Measurements from ENCODE around the gene FAM43B. TPM values are rescaled to one million over a fixed set of nuclear protein-coding genes. Genes with fewer than 3 reads are reported as not detected.

Gene FAM43B
- total and polyA plus RNA-seq, 2 donors from 2014 or later: 1.7 to 2.5 TPM

DNA sequence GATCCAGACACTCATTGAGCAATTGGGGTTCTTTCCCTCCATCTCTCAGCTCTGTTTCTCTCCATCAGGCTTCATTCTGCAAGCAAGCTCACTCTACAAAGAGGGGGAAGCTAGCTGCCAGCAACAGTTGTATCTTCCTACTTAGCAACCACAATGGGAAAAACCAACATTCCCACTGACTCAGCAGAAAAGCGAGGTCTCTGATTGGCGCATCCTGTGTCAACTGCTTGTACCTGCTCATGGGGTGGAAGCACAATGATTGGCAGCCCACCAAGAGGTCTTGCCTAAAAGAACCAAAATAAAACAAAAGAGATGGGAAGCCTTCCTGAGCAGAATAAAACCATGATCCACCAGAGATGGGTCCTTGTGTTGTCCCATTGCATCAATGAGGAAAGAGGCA, 32.5 kb downstream of the FAM43B start:
- peaks cover 0 to 8% (median 4%) of the 10 kb centered on the region in 3 donors for H3K4me1 ChIP-seq (ENCODE audit: control insufficient read depth in 2 of 3, insufficient read depth in 2 of 3, low read depth in 1 of 3, low read length in 3 of 3)
- no peaks in the 10 kb centered on the region for H3K9me3 ChIP-seq (ENCODE audit: control insufficient read depth in 2 of 3, insufficient read depth in 1 of 3, low read length in 3 of 3)
- DNase-seq: no peak
- no peak overlapping the region for H3K4me3 ChIP-seq (ENCODE audit: low read length in 3 of 3)
- H3K27ac ChIP-seq (ENCODE audit: low read depth in 2 of 2, low read length in 2 of 2): no peak overlapping the region
- H3K36me3 ChIP-seq (ENCODE audit: control insufficient read depth in 2 of 3, insufficient read depth in 3 of 3, low read length in 3 of 3): no peaks in the 10 kb centered on the region
- FAIRE-seq: no peak
- TF ChIP-seq, protein P1, sequence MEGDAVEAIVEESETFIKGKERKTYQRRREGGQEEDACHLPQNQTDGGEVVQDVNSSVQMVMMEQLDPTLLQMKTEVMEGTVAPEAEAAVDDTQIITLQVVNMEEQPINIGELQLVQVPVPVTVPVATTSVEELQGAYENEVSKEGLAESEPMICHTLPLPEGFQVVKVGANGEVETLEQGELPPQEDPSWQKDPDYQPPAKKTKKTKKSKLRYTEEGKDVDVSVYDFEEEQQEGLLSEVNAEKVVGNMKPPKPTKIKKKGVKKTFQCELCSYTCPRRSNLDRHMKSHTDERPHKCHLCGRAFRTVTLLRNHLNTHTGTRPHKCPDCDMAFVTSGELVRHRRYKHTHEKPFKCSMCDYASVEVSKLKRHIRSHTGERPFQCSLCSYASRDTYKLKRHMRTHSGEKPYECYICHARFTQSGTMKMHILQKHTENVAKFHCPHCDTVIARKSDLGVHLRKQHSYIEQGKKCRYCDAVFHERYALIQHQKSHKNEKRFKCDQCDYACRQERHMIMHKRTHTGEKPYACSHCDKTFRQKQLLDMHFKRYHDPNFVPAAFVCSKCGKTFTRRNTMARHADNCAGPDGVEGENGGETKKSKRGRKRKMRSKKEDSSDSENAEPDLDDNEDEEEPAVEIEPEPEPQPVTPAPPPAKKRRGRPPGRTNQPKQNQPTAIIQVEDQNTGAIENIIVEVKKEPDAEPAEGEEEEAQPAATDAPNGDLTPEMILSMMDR (IDR thresholded peaks at IDR 0.05; ENCODE audit: borderline replicate concordance, extremely low read depth, insufficient read depth): no peak
- H3K9ac ChIP-seq (ENCODE audit: low read length in 3 of 3): no peak overlapping the region
- no peaks in the 10 kb centered on the region for H3K27me3 ChIP-seq (ENCODE audit: control insufficient read depth, insufficient read depth, low read length)
- intact Hi-C loops (cut with DNase I): no loop called here

DNA sequence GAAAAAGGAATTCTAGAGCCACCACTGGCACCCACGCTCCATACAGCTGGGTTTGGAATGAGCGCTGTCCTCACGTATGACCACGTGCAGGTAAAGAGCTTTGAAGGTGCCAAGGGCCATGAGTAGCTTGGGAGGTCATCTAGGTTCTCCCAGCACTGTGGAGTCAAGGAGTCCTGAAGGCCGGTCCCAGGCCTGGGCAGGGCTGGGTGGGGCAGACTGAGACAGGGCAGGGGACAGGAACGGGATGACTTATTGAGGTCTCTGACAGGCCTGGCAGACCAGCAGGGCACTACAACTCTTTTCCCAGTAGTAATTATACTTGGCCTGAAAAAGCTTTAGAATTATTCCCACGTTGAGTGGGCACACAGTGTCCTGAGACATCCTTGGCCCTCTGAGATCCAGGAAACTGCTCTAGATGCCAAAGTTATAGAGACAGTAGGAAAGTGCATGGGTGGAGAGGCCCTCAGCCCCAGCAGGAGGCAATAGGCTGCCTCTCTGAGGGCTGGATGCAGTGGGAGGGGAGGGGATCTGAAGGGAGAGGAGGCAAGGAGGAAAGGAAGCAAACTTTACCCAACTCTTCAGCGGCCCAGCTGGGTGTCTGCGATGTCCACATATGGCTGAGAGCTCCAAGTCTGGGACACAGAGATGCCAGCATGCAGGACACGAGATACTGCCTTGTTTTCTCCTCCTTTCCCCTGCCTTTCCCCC, 34.7 kb downstream of the FAM43B start:
- TF ChIP-seq, protein P1 (IDR thresholded peaks at IDR 0.05; ENCODE audit: borderline replicate concordance, extremely low read depth, insufficient read depth): no peak
- DNase-seq: no peak
- Histone ChIP-seq H3K4me3 (ENCODE audit: low read length in 3 of 3) (no peak overlapping the region), H3K9ac (ENCODE audit: low read length in 3 of 3) (no peak overlapping the region), H3K9me3 (ENCODE audit: control insufficient read depth in 2 of 3, insufficient read depth in 1 of 3, low read length in 3 of 3) (no peaks in the 10 kb centered on the region), H3K36me3 (ENCODE audit: control insufficient read depth in 2 of 3, insufficient read depth in 3 of 3, low read length in 3 of 3) (no peaks in the 10 kb centered on the region), H3K27ac (ENCODE audit: low read depth in 2 of 2, low read length in 2 of 2) (peak overlapping the region in 1 of 2 donors; percentile 1), H3K4me1 (ENCODE audit: control insufficient read depth in 2 of 3, insufficient read depth in 2 of 3, low read depth in 1 of 3, low read length in 3 of 3) (peaks cover 0 to 15% (median 4%) of the 10 kb centered on the region in 3 donors), H3K27me3 (ENCODE audit: control insufficient read depth, insufficient read depth, low read length) (no peaks in the 10 kb centered on the region)
- no peak for FAIRE-seq
- intact Hi-C loops (cut with DNase I): no loop called here

DNA sequence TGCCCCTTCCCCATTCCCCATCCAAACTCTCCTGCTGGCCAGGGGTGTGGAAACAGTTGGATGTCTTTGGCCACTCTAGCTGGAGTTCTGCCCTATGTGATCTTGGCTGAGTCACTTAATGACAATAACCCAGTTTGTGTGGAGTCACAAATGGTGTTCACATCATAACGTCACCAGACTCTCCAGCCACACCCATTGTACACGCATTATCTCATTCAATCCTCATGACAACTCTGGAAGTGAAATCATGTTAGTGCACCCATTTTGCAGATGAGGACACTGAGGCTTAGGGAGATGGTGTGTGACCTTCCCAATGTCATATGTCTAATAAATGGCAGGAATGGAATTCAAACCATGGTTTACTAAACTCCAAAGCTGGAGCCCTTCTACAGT, 35.3 kb downstream of the FAM43B start:
- H3K4me1 ChIP-seq (ENCODE audit: control insufficient read depth in 2 of 3, insufficient read depth in 2 of 3, low read depth in 1 of 3, low read length in 3 of 3): peaks cover 0 to 18% (median 4%) of the 10 kb centered on the region in 3 donors
- intact Hi-C loops (cut with DNase I): no loop called here
- no peak overlapping the region for H3K9ac ChIP-seq (ENCODE audit: low read length in 3 of 3)
- H3K4me3 ChIP-seq (ENCODE audit: low read length in 3 of 3): no peak overlapping the region
- H3K9me3 ChIP-seq (ENCODE audit: control insufficient read depth in 2 of 3, insufficient read depth in 1 of 3, low read length in 3 of 3): no peaks in the 10 kb centered on the region
- no peaks in the 10 kb centered on the region for H3K36me3 ChIP-seq (ENCODE audit: control insufficient read depth in 2 of 3, insufficient read depth in 3 of 3, low read length in 3 of 3)
- FAIRE-seq: no peak
- H3K27me3 ChIP-seq (ENCODE audit: control insufficient read depth, insufficient read depth, low read length): no peaks in the 10 kb centered on the region
- H3K27ac ChIP-seq (ENCODE audit: low read depth in 2 of 2, low read length in 2 of 2): peak overlapping the region in 1 of 2 donors; percentile 1
- TF ChIP-seq, protein P1 (IDR thresholded peaks at IDR 0.05; ENCODE audit: borderline replicate concordance, extremely low read depth, insufficient read depth): no peak
- DNase-seq: no peak
